PFSK-1 (cell line): ENCODE results near the gene SOX8.

ENCODE experiments used
- FOXP2 ChIP-seq: optimal IDR thresholded peaks from 2 replicates; pipeline ENCODE3; 2011; ENCODE audit warnings: borderline replicate concordance, control low read depth, inconsistent platforms; ENCODE audit not compliant: insufficient read depth; ENCODE audit errors: extremely low read length, extremely low read depth
- POLR2AphosphoS5 ChIP-seq: IDR thresholded peaks from 2 replicates; pipeline ENCODE4 v1.6.1; 2012; ENCODE audit warnings: low read depth, mild to moderate bottlenecking, control low read depth, low read length, moderate library complexity
- SIN3A ChIP-seq: IDR thresholded peaks from 2 replicates; pipeline ENCODE4 v1.6.1; 2012; ENCODE audit warnings: mild to moderate bottlenecking, low read length, moderate library complexity, borderline replicate concordance; ENCODE audit not compliant: insufficient read depth
- TAF1 ChIP-seq: IDR thresholded peaks from 2 replicates; pipeline ENCODE4 v1.6.1; 2012; ENCODE audit warnings: low read length, control low read depth, borderline replicate concordance; ENCODE audit not compliant: insufficient read depth

DNA sequence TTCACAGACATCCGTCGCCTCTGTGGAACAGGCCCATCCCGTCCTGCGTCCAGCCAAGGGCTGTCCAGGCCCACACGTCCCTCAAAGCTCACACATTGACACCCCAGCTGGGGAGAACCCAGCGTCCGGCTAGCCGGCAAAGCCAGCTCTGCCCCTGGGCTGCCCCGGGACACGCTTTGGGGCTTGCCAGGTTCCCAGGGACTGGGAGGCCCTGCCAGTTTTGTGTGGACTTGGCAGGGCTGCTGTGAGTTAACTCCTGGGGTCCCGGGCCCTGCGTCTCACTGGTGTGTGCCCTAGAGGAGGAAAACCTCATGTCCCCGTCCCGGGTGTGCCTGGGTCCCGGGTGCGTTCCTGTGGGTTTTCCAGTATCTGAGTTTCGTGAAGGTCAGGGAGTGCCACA lies 6.3 kb downstream of the SOX8 start:
- TF ChIP-seq POLR2AphosphoS5 (no peak), FOXP2 (no peak), SIN3A (no peak), TAF1 (no peak)
